Naive thymus-derived CD4-positive, alpha-beta T cell (primary cell): Measurements from ENCODE around the gene GNAQ. TPM values are rescaled to one million over a fixed set of nuclear protein-coding genes. Genes with fewer than 3 reads are reported as not detected.
A peak's percentile ranks its signal among the peaks of the same experiment; 100 is the strongest.

ENCODE experiments used
- ATAC-seq: fragments of 150-1000 bp; cut with Tn5 transposase; 2 replicates; pipeline ENCODE4 v1.10.0; 2021; ENCODE audit warnings: mild to moderate bottlenecking, moderate library complexity
- CTCF ChIA-PET: fragments of 350-600 bp; sonication (Branson Sonifier 250); formaldehyde crosslinking; loops from one replicate; lab custom pipeline; 2021; ENCODE audit warnings: antibody characterized with exemption; lab: Charles Lee
- POLR2A ChIA-PET: fragments of 350-600 bp; sonication (Branson Sonifier 250); formaldehyde crosslinking; loops from one replicate; lab custom pipeline; 2021; ENCODE audit warnings: antibody characterized with exemption, inconsistent platforms; lab: Charles Lee
- DNase-seq, 9 donors: peaks; one replicate each; pipeline versions ENCODE4 v3.0.0 to v3.0.0-alpha.2; 2020 to 2022; ENCODE audit warnings: mixed read lengths in 1 of 9
- H3K27ac ChIP-seq: one replicate; pipeline ENCODE4 v1.7.0; 2013; ENCODE audit warnings: mild to moderate bottlenecking, low read depth, low read length, moderate library complexity
- H3K27me3 ChIP-seq, 2 donors: one replicate each; pipeline ENCODE4 v1.7.0; 2013; ENCODE audit warnings: low read length in 2 of 2, mild to moderate bottlenecking in 2 of 2, moderate library complexity in 2 of 2; ENCODE audit not compliant: control insufficient read depth in 2 of 2, insufficient read depth in 2 of 2
- H3K36me3 ChIP-seq, 3 experiments: 1 replicate in 2 of 3; 2 replicates in 1 of 3; pipeline ENCODE4 v1.7.0; 2013; ENCODE audit warnings: low read length in 3 of 3, mild to moderate bottlenecking in 3 of 3, moderate library complexity in 1 of 3; ENCODE audit not compliant: insufficient read depth in 3 of 3, control insufficient read depth in 2 of 3
- H3K4me1 ChIP-seq, 2 donors: one replicate each; pipeline ENCODE4 v1.7.0; 2013; ENCODE audit warnings: low read length in 2 of 2, mild to moderate bottlenecking in 2 of 2, moderate library complexity in 1 of 2; ENCODE audit not compliant: control insufficient read depth in 2 of 2, insufficient read depth in 2 of 2
- H3K4me3 ChIP-seq: 2 replicates; pipeline ENCODE4 v1.7.0; 2013; ENCODE audit warnings: mild to moderate bottlenecking, low read length
- H3K9me3 ChIP-seq, 3 experiments: 1 replicate in 2 of 3; 2 replicates in 1 of 3; pipeline ENCODE4 v1.7.0; 2013; ENCODE audit warnings: low read length in 3 of 3; ENCODE audit not compliant: control insufficient read depth in 2 of 3
- H3K27ac Mint-ChIP-seq, 9 donors: one replicate each; pipeline ENCODE4 v1.8.0; 2020 to 2022; ENCODE audit warnings: mixed read lengths in 9 of 9, mild to moderate bottlenecking in 8 of 9, moderate library complexity in 5 of 9, inconsistent platforms in 2 of 9
- H3K27me3 Mint-ChIP-seq, 5 donors: one replicate each; pipeline ENCODE4 v1.8.0; 2021 to 2022; ENCODE audit warnings: mixed read lengths in 5 of 5, mild to moderate bottlenecking in 1 of 5
- H3K36me3 Mint-ChIP-seq, 5 donors: one replicate each; pipeline ENCODE4 v1.8.0; 2020 to 2022; ENCODE audit warnings: mixed read lengths in 5 of 5, mild to moderate bottlenecking in 3 of 5, inconsistent platforms in 1 of 5
- H3K4me1 Mint-ChIP-seq, 7 donors: one replicate each; pipeline ENCODE4 v1.8.0; 2020 to 2022; ENCODE audit warnings: mixed read lengths in 7 of 7, mild to moderate bottlenecking in 3 of 7, inconsistent platforms in 1 of 7
- H3K4me3 Mint-ChIP-seq, 10 donors: one replicate each; pipeline ENCODE4 v1.8.0; 2020 to 2022; ENCODE audit warnings: mild to moderate bottlenecking in 10 of 10, mixed read lengths in 10 of 10, moderate library complexity in 6 of 10, inconsistent platforms in 2 of 10
- H3K9me3 Mint-ChIP-seq, 11 donors: one replicate each; pipeline ENCODE4 v1.8.0; 2020 to 2022; ENCODE audit warnings: mixed read lengths in 11 of 11, mild to moderate bottlenecking in 4 of 11, inconsistent platforms in 1 of 11, moderate library complexity in 1 of 11
- intact Hi-C, 2 donors: fragments of 100-400 bp; cut with micrococcal nuclease; formaldehyde crosslinking; loops; one replicate each; pipeline ENCODE4 v1.15.1; 2023
- polyA plus RNA-seq, 2 donors: library from polyadenylated mRNA; unstranded; fragments of 300-500 nt; fragmentation: Illumina TruSeq; gene quantifications; one replicate each; pipeline ENCODE4 v1.2.3, GENCODE V29; 2021
- total RNA-seq, 6 experiments: library from RNA in 5 of 6; stranded (reverse) in 5 of 6; gene quantifications; 1 replicate in 5 of 6; 2 replicates in 1 of 6; pipeline ENCODE4 v1.2.3 and lab custom pipeline; 2021 to 2026

Gene GNAQ
- total and polyA plus RNA-seq, 7 experiments from 2014 or later: 7.2 to 60.6 (median 46.2) TPM

DNA sequence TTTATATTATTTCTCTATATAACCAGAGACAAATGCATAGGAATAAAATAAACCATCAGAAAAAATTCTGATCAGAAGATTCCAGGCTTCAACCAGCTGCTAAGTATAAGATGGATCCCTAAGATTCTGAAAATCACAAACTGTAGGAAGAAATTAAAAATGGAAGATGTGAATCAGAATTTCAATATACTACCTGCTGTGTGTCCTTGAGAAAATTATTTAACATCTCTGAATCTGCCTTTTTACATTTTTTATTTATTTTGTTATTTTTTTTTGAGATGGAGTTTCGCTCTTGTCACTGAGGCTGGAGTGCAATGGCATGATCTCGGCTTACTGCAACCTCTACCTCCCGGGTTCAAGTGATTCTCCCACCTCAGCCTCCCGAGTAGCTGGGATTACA is 187.2 kb downstream of the GNAQ start:
- DNase-seq (no peak), ATAC-seq (no peak)
- Histone ChIP-seq H3K4me3 (no peak overlapping the region), H3K27ac (no peak overlapping the region), H3K27me3 (no peaks in the 10 kb centered on the region), H3K4me1 (no peaks in the 10 kb centered on the region), H3K36me3 (no peaks in the 10 kb centered on the region), H3K9me3 (no peaks in the 10 kb centered on the region)
- Mint-ChIP-seq H3K36me3 (peaks cover 0 to 4% (median 3%) of the 10 kb centered on the region in 5 donors), H3K9me3 (no peaks in the 10 kb centered on the region), H3K4me1 (peaks cover 18 to 45% (median 35%) of the 10 kb centered on the region in 7 donors), H3K4me3 (no peak overlapping the region), H3K27me3 (no peaks in the 10 kb centered on the region), H3K27ac (peak overlapping the region in 1 of 9 donors; percentile 10)
- intact Hi-C loops: loop anchor here (5.0 to 10.0 kb wide), 3 partner anchors 37 to 390 kb away; no protein-coding TSS in a partner anchor
- POLR2A ChIA-PET: no interaction called here
- CTCF ChIA-PET: no interaction called here

DNA sequence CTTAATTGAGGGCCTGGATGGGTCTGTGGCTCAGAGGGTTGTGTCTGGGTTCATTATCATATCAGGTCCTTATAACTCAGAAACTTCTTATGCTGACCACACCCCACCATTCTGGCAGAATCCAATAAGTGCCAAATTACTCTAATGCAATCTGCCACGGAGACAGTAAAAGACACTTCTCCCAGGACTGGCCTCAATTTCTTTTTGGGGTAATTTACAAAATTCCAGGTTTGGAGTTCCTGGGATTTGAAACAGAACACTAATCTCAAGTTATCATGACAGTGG is 187.8 kb downstream of the GNAQ start:
- Mint-ChIP-seq H3K4me3 (no peak overlapping the region), H3K9me3 (no peaks in the 10 kb centered on the region), H3K4me1 (peaks cover 15 to 43% (median 33%) of the 10 kb centered on the region in 7 donors), H3K36me3 (peaks cover 0 to 4% (median 3%) of the 10 kb centered on the region in 5 donors), H3K27me3 (no peaks in the 10 kb centered on the region), H3K27ac (peak overlapping the region in 3 of 9 donors; percentile 10 to 43 (median 17))
- no peaks in the 10 kb centered on the region for H3K4me1 ChIP-seq
- H3K9me3 ChIP-seq: no peaks in the 10 kb centered on the region
- no peak overlapping the region for H3K4me3 ChIP-seq
- no peaks in the 10 kb centered on the region for H3K36me3 ChIP-seq
- CTCF ChIA-PET: interaction anchor here (0.6 kb wide), 1 partner anchor 385 kb away, joined by 3 read pairs; no protein-coding TSS in a partner anchor
- no peaks in the 10 kb centered on the region for H3K27me3 ChIP-seq
- H3K27ac ChIP-seq: no peak overlapping the region
- ATAC-seq (no peak), DNase-seq (no peak)
- POLR2A ChIA-PET: no interaction called here
- intact Hi-C loops: loop anchor here (2.0 to 10.0 kb wide), 4 partner anchors 37 to 389 kb away; no protein-coding TSS in a partner anchor

DNA sequence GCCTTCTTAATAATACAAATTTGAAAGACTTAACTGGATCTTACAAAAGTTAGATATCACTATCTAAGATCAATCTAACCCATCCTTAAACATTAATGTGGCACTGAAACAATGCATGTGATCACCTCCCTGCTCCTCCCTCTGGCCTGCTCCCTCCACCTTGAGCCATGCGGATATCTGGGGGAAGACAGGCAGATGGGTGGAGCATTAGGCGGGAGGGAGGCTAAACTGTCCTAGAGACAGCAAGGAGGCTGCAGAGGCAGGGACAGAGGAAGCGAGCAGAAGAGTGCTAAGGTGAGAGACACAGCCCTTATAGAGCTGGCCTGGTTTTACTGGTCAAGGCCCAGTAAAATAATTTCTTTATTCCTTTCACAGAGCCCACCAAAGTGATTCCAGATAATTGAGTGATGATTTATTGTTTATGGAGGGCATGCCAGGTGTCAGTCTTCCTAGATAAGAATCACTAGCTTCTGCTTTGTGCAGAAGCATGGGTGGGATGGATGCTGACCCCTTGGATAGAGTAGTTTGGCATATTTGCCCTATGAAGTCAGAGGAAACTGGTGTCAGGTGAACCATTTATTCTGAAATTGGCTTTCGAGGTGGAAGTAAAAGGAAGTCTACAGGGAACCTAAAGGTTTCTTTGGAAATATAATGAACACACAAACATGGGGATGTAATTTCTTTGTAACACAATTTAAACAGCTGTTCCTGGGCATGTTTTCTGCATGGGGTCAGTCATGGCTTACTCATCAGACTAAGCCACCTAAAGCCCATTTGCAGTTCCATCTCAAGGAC is 188.3 kb downstream of the GNAQ start:
- H3K36me3 ChIP-seq: no peaks in the 10 kb centered on the region
- ChIA-PET POLR2A (no interaction called here), CTCF (interaction anchor here (0.6 to 2.1 kb wide), 2 partner anchors 135 to 384 kb away, joined by 3 to 7 read pairs; no protein-coding TSS in a partner anchor)
- no peaks in the 10 kb centered on the region for H3K27me3 ChIP-seq
- H3K9me3 ChIP-seq: no peaks in the 10 kb centered on the region
- H3K4me3 ChIP-seq: no peak overlapping the region
- H3K9me3 Mint-ChIP-seq: no peaks in the 10 kb centered on the region
- H3K4me1 Mint-ChIP-seq: peaks cover 10 to 39% (median 27%) of the 10 kb centered on the region in 7 donors
- H3K27ac ChIP-seq: no peak overlapping the region
- ATAC-seq (no peak), DNase-seq (no peak)
- no peaks in the 10 kb centered on the region for H3K27me3 Mint-ChIP-seq
- H3K36me3 Mint-ChIP-seq: peaks cover 0 to 4% (median 3%) of the 10 kb centered on the region in 5 donors
- intact Hi-C loops: loop anchor here (2.0 to 10.0 kb wide), 4 partner anchors 36 to 388 kb away; no protein-coding TSS in a partner anchor
- H3K4me1 ChIP-seq: no peaks in the 10 kb centered on the region
- H3K4me3 Mint-ChIP-seq: no peak overlapping the region
- H3K27ac Mint-ChIP-seq: peak overlapping the region in 3 of 9 donors; percentile 10 to 83 (median 59)

DNA sequence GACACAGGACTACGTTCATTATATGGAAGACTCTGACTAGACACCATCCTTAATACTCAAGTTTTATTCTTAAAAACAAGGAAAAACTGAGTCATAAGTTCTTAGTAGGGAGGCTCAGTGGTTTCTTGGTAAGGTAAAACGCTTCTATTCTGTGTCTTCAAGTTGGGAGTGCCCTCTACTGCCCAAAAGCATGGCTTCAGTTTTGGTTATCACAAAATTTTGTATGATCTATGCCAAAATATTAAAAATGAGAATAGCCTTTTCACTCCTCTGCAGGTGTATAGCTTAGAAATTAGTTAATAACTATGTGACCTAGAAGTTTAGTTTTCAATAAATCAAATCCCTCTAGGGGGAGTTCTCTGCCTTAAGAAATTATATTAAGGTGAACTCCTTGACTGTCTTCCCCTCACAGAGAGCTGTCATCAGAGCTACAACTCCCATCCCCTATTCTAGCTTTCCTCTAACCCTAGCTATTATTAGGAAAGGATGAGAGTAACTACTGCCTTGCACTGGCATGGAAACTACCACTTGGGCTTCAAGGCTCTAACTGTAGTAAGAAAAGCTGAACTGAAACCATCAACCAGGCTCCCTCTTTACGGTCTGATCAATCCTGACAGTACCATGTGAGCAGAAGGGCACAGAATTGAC is 189.7 kb downstream of the GNAQ start:
- H3K4me3 Mint-ChIP-seq: no peak overlapping the region
- H3K27ac Mint-ChIP-seq: peak overlapping the region in 3 of 9 donors; percentile 17 to 32 (median 19)
- Histone ChIP-seq H3K9me3 (no peaks in the 10 kb centered on the region), H3K4me3 (no peak overlapping the region), H3K36me3 (no peaks in the 10 kb centered on the region), H3K27ac (no peak overlapping the region), H3K27me3 (no peaks in the 10 kb centered on the region), H3K4me1 (no peaks in the 10 kb centered on the region)
- ATAC-seq: peak; percentile 24
- peaks cover 7 to 25% (median 13%) of the 10 kb centered on the region in 7 donors for H3K4me1 Mint-ChIP-seq
- H3K27me3 Mint-ChIP-seq: no peaks in the 10 kb centered on the region
- POLR2A ChIA-PET: no interaction called here
- peaks cover 0 to 4% (median 3%) of the 10 kb centered on the region in 5 donors for H3K36me3 Mint-ChIP-seq
- no peaks in the 10 kb centered on the region for H3K9me3 Mint-ChIP-seq
- DNase-seq: peak in 5 of 9 donors; percentile 4 to 39 (median 17)
- CTCF ChIA-PET: interaction anchor here (0.6 to 2.1 kb wide), 14 partner anchors 8 to 374 kb away, joined by 3 to 11 read pairs (median 4); no protein-coding TSS in a partner anchor
- intact Hi-C loops: loop anchor here (1.0 to 10.0 kb wide), 7 partner anchors 35 to 387 kb away; no protein-coding TSS in a partner anchor

DNA sequence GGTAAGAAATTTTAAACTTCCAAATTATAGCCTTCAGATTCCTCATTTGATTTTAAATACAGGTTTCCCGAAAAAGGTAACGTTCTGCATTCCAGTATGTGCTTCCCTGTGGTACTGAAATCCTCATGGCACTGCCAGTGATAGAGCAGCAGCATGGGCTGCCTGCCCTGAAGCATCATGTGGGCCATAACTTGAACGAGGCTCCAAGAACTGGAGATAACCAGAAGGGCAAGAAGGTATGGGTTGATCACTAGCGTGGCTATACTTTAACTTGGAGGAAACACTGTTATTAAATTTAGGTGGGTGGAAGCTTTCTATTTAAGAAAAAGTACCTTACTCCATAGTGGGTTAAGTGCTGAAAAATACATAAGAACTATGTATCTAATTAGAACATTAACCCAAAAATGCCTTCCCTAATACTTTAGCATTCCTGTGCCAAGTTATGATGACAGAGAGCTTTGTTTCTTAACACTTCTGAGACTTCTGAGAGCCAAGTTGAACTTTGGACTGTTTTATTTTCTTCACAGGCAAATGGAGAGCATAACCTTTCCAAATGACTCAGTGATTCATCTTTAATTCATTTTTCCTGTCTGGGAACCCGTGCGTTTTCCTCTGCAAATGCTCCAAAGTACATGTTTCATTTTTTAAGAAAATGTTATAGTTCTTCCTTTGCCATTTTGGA is 192.0 kb downstream of the GNAQ start:
- no peak overlapping the region for H3K4me3 ChIP-seq
- no peaks in the 10 kb centered on the region for H3K27me3 ChIP-seq
- no peaks in the 10 kb centered on the region for H3K9me3 ChIP-seq
- no peak for ATAC-seq
- POLR2A ChIA-PET: no interaction called here
- H3K27ac ChIP-seq: no peak overlapping the region
- CTCF ChIA-PET: interaction anchor here (0.6 kb wide), 1 partner anchor 150 kb away, joined by 3 read pairs; no protein-coding TSS in a partner anchor
- Mint-ChIP-seq H3K27me3 (no peaks in the 10 kb centered on the region), H3K36me3 (peaks cover 0 to 4% (median 3%) of the 10 kb centered on the region in 5 donors), H3K27ac (no peak overlapping the region), H3K9me3 (no peaks in the 10 kb centered on the region), H3K4me3 (no peak overlapping the region), H3K4me1 (peaks cover 0 to 18% (median 7%) of the 10 kb centered on the region in 7 donors)
- intact Hi-C loops: loop anchor here (5.0 to 10.0 kb wide), 3 partner anchors 32 to 385 kb away; no protein-coding TSS in a partner anchor
- no peak for DNase-seq
- no peaks in the 10 kb centered on the region for H3K36me3 ChIP-seq
- H3K4me1 ChIP-seq: no peaks in the 10 kb centered on the region

DNA sequence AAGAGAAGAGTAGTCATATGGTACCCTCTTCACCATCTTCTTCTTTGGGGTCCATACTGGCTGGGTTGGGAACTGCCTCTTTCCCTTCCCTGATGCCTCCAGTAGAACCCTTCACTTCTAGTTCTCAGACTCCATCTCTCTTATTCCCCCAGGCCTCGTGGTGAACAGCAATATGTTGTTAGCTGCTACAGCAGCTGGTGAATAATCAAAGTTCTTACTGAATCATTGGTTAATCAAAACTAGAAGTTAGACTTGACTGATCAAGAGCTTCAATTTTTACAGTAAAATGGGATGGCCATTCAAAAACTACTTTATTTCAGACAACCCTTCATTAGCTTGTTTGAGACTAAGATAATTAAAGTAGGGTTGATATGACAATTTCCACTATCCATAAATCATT is 192.6 kb downstream of the GNAQ start:
- H3K9me3 Mint-ChIP-seq: no peaks in the 10 kb centered on the region
- H3K4me3 ChIP-seq: no peak overlapping the region
- H3K4me1 Mint-ChIP-seq: peaks cover 0 to 20% (median 7%) of the 10 kb centered on the region in 7 donors
- no peaks in the 10 kb centered on the region for H3K36me3 ChIP-seq
- POLR2A ChIA-PET: no interaction called here
- no peak for ATAC-seq
- H3K36me3 Mint-ChIP-seq: peaks cover 0 to 4% (median 3%) of the 10 kb centered on the region in 5 donors
- H3K27me3 ChIP-seq: no peaks in the 10 kb centered on the region
- H3K4me3 Mint-ChIP-seq: no peak overlapping the region
- H3K4me1 ChIP-seq: no peaks in the 10 kb centered on the region
- no peaks in the 10 kb centered on the region for H3K9me3 ChIP-seq
- DNase-seq: no peak
- CTCF ChIA-PET: interaction anchor here (0.6 to 1.1 kb wide), 2 partner anchors 9 to 151 kb away, joined by 3 read pairs; no protein-coding TSS in a partner anchor
- H3K27me3 Mint-ChIP-seq: no peaks in the 10 kb centered on the region
- H3K27ac Mint-ChIP-seq: peak overlapping the region in 1 of 9 donors; percentile 12
- H3K27ac ChIP-seq: no peak overlapping the region
- intact Hi-C loops: no loop called here
